Measurements from ENCODE around the gene AUTS2.
A peak's percentile ranks its signal among the peaks of the same experiment; 100 is the strongest.

AUTS2 gene

DNA sequence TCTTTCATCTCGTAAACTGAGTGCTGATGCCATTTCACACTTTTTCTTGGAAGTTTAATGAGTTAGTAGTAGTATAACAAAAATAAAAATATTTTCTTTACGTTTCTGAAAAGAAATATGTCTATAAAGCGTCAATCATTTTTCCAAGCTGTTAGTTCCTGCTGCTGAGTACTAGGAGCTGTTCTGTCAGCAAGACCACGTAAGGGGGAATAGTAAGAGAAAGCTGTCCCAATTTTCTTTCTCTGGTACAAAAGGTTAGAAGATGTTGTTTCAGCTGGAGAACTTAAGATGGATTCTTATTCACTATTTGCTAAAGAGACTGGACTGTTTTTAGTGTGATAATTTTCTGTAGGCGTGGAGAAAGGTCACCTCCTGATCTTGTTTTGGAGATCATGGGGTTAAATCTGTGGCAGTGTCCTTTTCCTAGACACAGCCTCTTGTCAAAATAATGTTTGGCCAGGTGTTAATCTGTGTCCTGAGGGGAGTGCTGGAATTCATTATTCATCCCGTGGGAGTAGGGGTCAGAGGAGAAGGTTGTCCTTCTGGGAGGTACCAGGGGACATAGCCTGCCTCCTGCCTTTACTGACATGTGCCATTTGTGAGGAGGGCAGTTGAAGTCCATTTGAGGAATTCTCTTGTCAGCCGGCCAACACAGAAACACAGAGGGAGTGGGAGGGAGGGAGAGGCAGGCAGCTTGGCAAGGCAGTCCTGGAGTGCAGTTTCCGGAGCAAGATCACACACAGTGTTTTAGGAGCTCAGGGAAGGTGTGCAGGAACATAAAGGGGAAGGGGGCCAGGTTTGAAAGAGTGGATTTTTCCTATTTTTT lies 368.7 kb downstream of the AUTS2 start:
- no peak for DNase-seq (ENCODE audit: insufficient read length)
- TF ChIP-seq TAF1 (IDR thresholded peaks at IDR 0.05; ENCODE audit: borderline replicate concordance, low read depth, low read length), result no peak
- FAIRE-seq, result no peak

DNA sequence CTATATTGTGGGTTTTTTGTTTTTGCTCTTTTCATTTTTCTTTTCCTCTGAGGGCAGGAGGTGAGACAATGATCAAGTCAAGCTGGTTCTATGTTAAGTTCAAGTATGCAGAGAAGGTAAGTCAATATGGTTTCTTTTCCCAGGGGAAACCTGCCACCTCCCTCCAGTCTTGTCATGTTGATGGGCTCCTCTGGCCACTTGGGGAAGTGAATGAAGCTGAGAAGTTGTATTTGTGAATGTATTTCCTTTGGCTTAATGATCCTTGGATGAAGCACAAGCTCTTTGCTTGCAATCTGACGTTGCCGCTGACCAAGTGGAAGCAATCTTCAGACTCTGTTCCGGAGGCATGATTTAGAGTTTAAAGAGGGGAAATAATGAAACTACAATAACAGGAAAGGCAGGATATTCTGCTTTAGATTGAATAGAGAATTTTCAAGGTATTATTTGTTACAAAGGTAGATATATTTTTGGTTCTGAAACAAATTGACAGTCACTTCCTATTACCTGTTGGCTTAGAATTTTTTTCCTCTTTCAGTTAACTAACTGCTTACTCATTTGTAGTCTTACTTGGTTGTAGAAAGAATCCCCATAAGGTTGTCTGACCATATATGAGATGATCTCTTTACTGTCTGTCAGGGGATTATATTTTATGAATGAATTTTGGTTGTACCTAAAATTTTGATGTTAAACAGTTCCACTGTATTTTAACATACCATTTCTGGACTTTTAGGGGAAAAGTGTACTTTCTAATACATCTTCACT lies 369.6 kb downstream of the AUTS2 start:
- FAIRE-seq, result peak; percentile 44
- DNase-seq (ENCODE audit: insufficient read length), result no peak
- no peak for TF ChIP-seq POLR2A (IDR thresholded peaks at IDR 0.05; ENCODE audit: low read depth, low read length)
- TF ChIP-seq TAF1 (IDR thresholded peaks at IDR 0.05; ENCODE audit: borderline replicate concordance, low read depth, low read length), result no peak
- no peak for TF ChIP-seq POLR2AphosphoS5 (IDR thresholded peaks at IDR 0.05; ENCODE audit: low read depth, low read length)

DNA sequence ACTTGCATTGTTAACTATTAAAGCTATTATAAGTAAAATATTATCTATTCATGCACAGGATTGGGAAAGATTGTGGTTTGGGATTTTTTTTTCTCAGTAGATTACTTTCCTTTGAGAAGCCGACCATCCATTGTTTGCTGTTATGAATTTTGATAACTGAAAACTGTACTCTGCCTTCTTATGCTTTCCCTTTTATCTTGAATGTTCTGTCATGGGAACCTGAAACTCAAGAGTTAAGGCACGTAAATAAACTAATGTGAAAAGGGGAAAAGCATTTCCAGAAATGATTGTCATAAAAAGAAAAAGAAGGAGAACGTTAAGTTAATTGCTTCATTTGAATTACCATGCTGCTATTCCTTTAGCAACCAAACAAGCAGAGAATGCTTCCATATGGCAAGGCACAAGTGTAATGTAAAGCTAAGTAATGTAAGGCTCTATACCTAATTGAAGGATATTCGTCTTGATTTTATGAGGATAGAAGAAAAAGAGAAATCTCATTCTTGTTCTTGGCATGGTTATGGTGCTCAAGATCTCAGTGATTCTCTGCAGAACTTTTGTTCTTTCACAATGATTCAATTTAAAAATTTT lies 370.8 kb downstream of the AUTS2 start:
- no peak for FAIRE-seq
- no peak for DNase-seq (ENCODE audit: insufficient read length)
- no peak for TF ChIP-seq TAF1 (IDR thresholded peaks at IDR 0.05; ENCODE audit: borderline replicate concordance, low read depth, low read length)
- TF ChIP-seq POLR2AphosphoS5 (IDR thresholded peaks at IDR 0.05; ENCODE audit: low read depth, low read length), result no peak
- TF ChIP-seq POLR2A (IDR thresholded peaks at IDR 0.05; ENCODE audit: low read depth, low read length), result no peak

DNA sequence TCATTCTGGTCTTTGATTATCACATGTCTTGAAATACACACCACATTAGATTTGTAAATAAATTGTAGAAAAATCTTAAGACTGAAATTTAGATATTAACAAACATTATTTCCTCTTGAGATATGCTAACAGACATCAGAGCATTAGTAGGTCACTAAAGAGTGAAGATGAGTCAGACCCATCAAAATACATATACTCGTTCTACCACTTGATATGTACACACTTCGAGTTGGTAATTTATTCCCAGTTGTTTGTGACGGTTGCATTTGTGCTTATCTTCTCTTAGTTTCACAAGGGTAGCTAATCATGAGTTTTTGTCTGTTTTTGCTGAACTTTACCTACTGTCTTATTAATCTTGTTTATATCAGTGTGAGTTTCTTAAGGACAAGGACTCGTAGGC lies 383.4 kb downstream of the AUTS2 start:
- DNase-seq (ENCODE audit: insufficient read length) (no peak), FAIRE-seq (no peak)
- TF ChIP-seq TAF1 (IDR thresholded peaks at IDR 0.05; ENCODE audit: borderline replicate concordance, low read depth, low read length), result no peak
- TF ChIP-seq POLR2AphosphoS5 (IDR thresholded peaks at IDR 0.05; ENCODE audit: low read depth, low read length), result no peak
- TF ChIP-seq POLR2A (IDR thresholded peaks at IDR 0.05; ENCODE audit: low read depth, low read length), result no peak

DNA sequence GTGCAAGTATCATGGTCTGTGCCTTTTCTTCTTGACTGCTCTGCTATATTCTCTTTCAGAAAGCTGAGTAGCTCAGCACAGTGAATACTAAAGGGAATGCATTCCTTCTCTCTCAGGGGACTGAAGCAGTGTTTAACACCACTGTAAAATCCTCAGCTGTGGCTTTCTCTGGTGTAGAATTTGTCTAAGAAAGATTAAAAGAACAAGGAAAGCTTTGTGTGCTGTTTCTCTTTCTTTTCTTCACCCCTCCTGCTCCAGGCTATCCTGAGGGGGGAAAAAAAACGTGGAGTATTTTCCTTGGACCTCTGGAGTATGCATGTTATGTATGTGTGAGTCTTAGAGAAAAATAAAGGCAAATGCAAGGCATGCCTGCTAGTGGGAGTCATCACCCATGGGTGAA lies 383.9 kb downstream of the AUTS2 start:
- FAIRE-seq (no peak), DNase-seq (ENCODE audit: insufficient read length) (no peak)
- TF ChIP-seq POLR2A (IDR thresholded peaks at IDR 0.05; ENCODE audit: low read depth, low read length) (no peak), POLR2AphosphoS5 (IDR thresholded peaks at IDR 0.05; ENCODE audit: low read depth, low read length) (no peak), TAF1 (IDR thresholded peaks at IDR 0.05; ENCODE audit: borderline replicate concordance, low read depth, low read length) (no peak)

DNA sequence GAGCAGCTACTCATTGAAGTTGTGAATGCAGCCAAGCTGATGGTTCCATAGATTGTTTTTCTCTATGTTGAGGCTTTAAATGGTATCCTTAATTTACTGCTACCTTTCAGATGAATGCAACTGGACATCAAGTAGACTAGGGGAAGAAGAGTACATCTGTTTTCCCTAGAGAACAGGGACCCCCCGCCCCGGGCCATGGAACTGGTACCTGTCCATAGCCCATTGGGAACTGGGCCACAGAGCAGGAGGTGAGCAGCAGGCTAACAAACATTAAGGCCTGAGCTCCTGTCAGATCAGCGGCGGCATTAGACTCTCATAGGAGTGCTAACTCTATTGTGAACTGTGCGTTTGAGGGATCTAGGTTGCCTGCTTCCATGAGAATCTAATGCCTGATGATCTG lies 391.3 kb downstream of the AUTS2 start:
- DNase-seq (ENCODE audit: insufficient read length), result no peak

DNA sequence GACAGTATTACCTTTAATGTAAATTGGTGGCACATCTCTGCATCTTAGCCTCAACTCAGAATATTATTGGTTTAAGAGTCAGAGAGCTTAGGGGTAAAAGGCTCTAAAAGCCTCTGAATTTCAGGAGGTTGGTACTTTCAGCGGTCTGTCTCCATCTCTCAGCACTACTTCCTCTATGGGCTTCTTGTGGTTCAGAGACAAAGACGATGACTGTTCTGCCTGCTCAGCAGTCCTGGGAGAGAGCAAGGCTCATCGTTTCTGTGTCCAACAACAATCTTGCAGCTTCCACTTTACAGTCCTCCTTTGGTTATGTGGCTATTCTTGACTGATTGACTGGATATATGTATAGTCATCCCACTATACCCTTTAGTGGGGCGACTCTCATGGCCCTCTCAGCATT lies 394.7 kb downstream of the AUTS2 start:
- DNase-seq (ENCODE audit: insufficient read length) (no peak), FAIRE-seq (no peak)
- TF ChIP-seq POLR2AphosphoS5 (IDR thresholded peaks at IDR 0.05; ENCODE audit: low read depth, low read length) (no peak), POLR2A (IDR thresholded peaks at IDR 0.05; ENCODE audit: low read depth, low read length) (no peak), TAF1 (IDR thresholded peaks at IDR 0.05; ENCODE audit: borderline replicate concordance, low read depth, low read length) (no peak)

More for the DNA sequence above, 391.3 kb downstream of the AUTS2 start:
- TF ChIP-seq POLR2A (IDR thresholded peaks at IDR 0.05; ENCODE audit: low read depth, low read length) (no peak), TAF1 (IDR thresholded peaks at IDR 0.05; ENCODE audit: borderline replicate concordance, low read depth, low read length) (no peak), POLR2AphosphoS5 (IDR thresholded peaks at IDR 0.05; ENCODE audit: low read depth, low read length) (no peak)
- no peak for FAIRE-seq

DNA sequence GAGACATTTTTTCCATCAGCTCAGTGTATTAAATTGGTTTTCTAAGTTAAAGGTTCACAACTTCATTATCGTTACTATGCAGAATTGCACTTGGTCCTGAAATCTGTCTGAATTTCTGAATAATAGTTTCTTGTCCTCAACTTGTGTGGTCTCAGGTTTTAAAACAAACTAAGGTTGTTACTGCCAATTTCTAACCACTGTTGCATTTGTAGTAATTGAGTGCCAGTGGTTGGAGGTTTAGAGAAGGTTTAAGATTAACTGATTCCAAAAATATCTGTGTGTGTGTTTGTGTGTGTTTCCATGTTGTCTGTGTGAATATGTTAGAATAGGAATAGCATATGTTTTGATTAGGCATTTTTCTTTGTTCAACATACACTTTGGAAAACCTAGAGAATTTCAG lies 395.9 kb downstream of the AUTS2 start:
- TF ChIP-seq POLR2A (IDR thresholded peaks at IDR 0.05; ENCODE audit: low read depth, low read length), result no peak
- DNase-seq (ENCODE audit: insufficient read length) (no peak), FAIRE-seq (no peak)

DNA sequence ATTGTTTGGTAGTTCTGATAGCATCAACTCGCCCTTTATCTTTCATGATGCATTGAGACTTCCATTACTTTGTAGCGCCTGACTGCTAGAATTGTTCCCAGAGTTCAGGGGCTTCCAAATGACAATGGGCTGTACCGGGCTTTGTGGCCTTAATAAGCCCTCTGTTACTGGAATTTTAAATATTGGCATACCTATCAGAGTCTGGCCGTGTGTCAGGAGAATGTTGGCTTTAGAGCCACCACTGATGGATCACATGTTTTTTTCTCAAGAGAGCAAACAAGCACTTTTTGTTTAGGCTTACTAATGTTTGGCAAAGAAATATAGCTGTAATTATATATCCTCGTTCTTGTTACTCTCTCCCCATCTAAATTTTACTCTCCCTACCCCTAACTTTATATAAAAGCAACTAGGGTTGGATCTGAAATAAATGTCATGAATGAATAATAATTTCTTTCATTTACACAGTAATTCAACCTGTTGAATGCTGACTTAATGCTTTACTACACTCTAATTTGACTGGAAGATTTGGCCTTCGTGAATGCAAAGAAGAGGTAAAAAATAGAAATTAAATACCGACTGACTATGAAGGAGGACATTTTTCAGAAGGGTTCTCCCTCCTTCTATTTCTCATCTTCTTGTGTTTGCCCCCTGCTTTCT lies 396.7 kb downstream of the AUTS2 start:
- no peak for DNase-seq (ENCODE audit: insufficient read length)
- no peak for FAIRE-seq
- TF ChIP-seq POLR2A (IDR thresholded peaks at IDR 0.05; ENCODE audit: low read depth, low read length), result no peak
- TF ChIP-seq TAF1 (IDR thresholded peaks at IDR 0.05; ENCODE audit: borderline replicate concordance, low read depth, low read length), result no peak
- TF ChIP-seq POLR2AphosphoS5 (IDR thresholded peaks at IDR 0.05; ENCODE audit: low read depth, low read length), result no peak

DNA sequence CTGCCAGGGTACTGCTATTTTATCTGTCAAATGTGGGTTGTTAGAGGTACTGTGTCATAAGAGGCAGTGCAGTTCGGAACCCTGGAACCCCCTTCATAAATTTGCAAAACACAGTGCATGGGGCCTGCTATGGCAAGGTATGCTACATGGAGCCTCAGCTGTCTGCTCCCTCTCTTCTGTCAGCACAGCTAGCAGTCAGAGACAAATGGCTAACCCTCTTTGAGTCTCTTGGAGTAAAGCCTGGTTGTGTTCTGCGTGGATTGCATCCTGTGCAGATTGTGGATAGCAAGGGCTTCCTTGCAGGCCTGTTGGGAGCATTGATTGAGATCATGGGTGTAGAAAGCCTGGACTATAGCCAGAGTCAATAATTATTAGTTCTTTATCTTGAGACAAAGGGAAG lies 397.8 kb downstream of the AUTS2 start:
- no peak for DNase-seq (ENCODE audit: insufficient read length)
- TF ChIP-seq POLR2AphosphoS5 (IDR thresholded peaks at IDR 0.05; ENCODE audit: low read depth, low read length), result no peak
- no peak for TF ChIP-seq POLR2A (IDR thresholded peaks at IDR 0.05; ENCODE audit: low read depth, low read length)
- no peak for TF ChIP-seq TAF1 (IDR thresholded peaks at IDR 0.05; ENCODE audit: borderline replicate concordance, low read depth, low read length)

DNA sequence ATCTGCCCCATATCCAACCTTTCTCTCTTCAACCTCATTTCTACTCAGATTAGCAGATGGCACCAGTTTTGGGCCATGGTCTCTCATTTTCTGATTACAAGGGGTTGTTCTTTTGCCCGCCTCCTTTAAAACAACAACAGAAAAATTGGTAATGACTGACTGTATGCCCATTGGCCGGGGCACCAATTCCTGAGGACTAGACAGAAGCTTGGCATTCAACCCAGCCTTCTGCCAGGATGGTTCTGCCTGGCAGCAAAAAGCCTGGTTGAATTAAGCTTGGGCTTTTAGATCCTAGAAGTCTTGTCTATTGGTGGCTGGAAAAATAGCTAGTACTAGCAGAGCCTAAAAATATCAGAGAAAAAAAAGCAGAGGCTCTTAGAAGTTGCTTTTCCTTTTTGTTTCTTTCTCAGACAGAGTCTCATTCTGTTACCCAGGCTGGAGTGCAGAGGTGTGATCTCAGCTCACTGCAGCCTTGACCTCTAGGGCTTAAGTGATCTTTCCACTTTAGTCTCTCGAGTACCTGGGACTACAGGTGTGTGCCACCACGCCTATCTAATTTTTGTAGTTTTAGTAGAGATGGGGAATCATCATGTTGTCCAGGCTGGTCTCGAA lies 402.6 kb downstream of the AUTS2 start:
- TF ChIP-seq POLR2A (IDR thresholded peaks at IDR 0.05; ENCODE audit: low read depth, low read length) (no peak), TAF1 (IDR thresholded peaks at IDR 0.05; ENCODE audit: borderline replicate concordance, low read depth, low read length) (no peak), POLR2AphosphoS5 (IDR thresholded peaks at IDR 0.05; ENCODE audit: low read depth, low read length) (no peak)
- DNase-seq (ENCODE audit: insufficient read length), result no peak
- no peak for FAIRE-seq

More for the DNA sequence above, 397.8 kb downstream of the AUTS2 start:
- no peak for FAIRE-seq
